H9 (cell line): ENCODE data around the gene JSRP1. TPM values are rescaled to one million over a fixed set of nuclear protein-coding genes. Genes with fewer than 3 reads are reported as not detected.
A peak's percentile ranks its signal among the peaks of the same experiment; 100 is the strongest.

Source experiments
- DNase-seq: peaks from one replicate; pipeline ENCODE4 v3.0.0-alpha.2; 2017
- H2AFZ ChIP-seq: one replicate; pipeline ENCODE4 v1.6.1; 2013; ENCODE audit warnings: mild to moderate bottlenecking, low read length, control low read depth, moderate library complexity
- H2AK5ac ChIP-seq: 2 replicates; pipeline ENCODE4 v1.6.1; 2013; ENCODE audit warnings: low read length, control low read depth, mixed read lengths; ENCODE audit not compliant: insufficient read length
- H2BK120ac ChIP-seq: one replicate; pipeline ENCODE4 v1.6.1; 2013; ENCODE audit warnings: low read depth, mild to moderate bottlenecking, low read length, control low read depth, inconsistent platforms; ENCODE audit not compliant: poor library complexity, severe bottlenecking
- H2BK12ac ChIP-seq: 2 replicates; pipeline ENCODE4 v1.6.1; 2013; ENCODE audit warnings: low read length, control low read depth, mixed read lengths, low read depth; ENCODE audit not compliant: insufficient read length
- H2BK15ac ChIP-seq: 2 replicates; pipeline ENCODE4 v1.6.1; 2013; ENCODE audit warnings: low read depth, low read length, control low read depth
- H2BK20ac ChIP-seq: one replicate; pipeline ENCODE4 v1.6.1; 2013; ENCODE audit warnings: low read depth, mild to moderate bottlenecking, low read length, control low read depth, inconsistent platforms; ENCODE audit not compliant: poor library complexity, severe bottlenecking
- H2BK5ac ChIP-seq: 2 replicates; pipeline ENCODE4 v1.6.1; 2013; ENCODE audit warnings: low read length, control low read depth, mixed read lengths; ENCODE audit not compliant: insufficient read length
- H3K14ac ChIP-seq: 2 replicates; pipeline ENCODE4 v1.6.1; 2013; ENCODE audit warnings: low read length, control low read depth; ENCODE audit not compliant: insufficient read depth
- H3K18ac ChIP-seq: 2 replicates; pipeline ENCODE4 v1.6.1; 2013; ENCODE audit warnings: low read depth, mild to moderate bottlenecking, mixed read lengths, low read length, control low read depth; ENCODE audit not compliant: insufficient read length
- H3K23ac ChIP-seq: 2 replicates; pipeline ENCODE4 v1.6.1; 2013; ENCODE audit warnings: low read length, control low read depth, mixed read lengths, low read depth; ENCODE audit not compliant: insufficient read length
- H3K23me2 ChIP-seq: 2 replicates; pipeline ENCODE4 v1.6.1; 2013; ENCODE audit warnings: low read depth, mild to moderate bottlenecking, mixed read lengths, low read length, control low read depth; ENCODE audit not compliant: insufficient read length, poor library complexity, severe bottlenecking
- H3K27ac ChIP-seq: 2 replicates; pipeline ENCODE4 v1.5.1; 2013; ENCODE audit warnings: low read length, control low read depth, mixed read lengths, low read depth; ENCODE audit not compliant: insufficient read length
- H3K27me3 ChIP-seq: 2 replicates; pipeline ENCODE4 v1.6.1; 2013; ENCODE audit warnings: low read length, control low read depth, inconsistent platforms; ENCODE audit not compliant: insufficient read depth
- H3K4ac ChIP-seq: 2 replicates; pipeline ENCODE4 v1.6.1; 2013; ENCODE audit warnings: low read depth, mild to moderate bottlenecking, control low read depth, inconsistent platforms, low read length, moderate library complexity
- H3K4me1 ChIP-seq: 2 replicates; pipeline ENCODE4 v1.6.1; 2013; ENCODE audit warnings: low read length, control low read depth, inconsistent platforms; ENCODE audit not compliant: insufficient read depth
- H3K4me2 ChIP-seq: 2 replicates; pipeline ENCODE4 v1.6.1; 2013; ENCODE audit warnings: low read length, control low read depth, mixed read lengths; ENCODE audit not compliant: insufficient read length, insufficient read depth
- H3K56ac ChIP-seq: 2 replicates; pipeline ENCODE4 v1.6.1; 2013; ENCODE audit warnings: low read depth, mild to moderate bottlenecking, mixed read lengths, low read length, control low read depth; ENCODE audit not compliant: insufficient read length
- H3K79me1 ChIP-seq: 2 replicates; pipeline ENCODE4 v1.6.1; 2013; ENCODE audit warnings: low read depth, mild to moderate bottlenecking, moderate library complexity, low read length, control low read depth, inconsistent platforms; ENCODE audit not compliant: insufficient read depth, poor library complexity, severe bottlenecking
- H3K79me2 ChIP-seq: 2 replicates; pipeline ENCODE4 v1.6.1; 2013; ENCODE audit warnings: low read length, control low read depth, inconsistent platforms; ENCODE audit not compliant: insufficient read depth
- H3K9ac ChIP-seq: 2 replicates; pipeline ENCODE4 v1.6.1; 2013; ENCODE audit warnings: low read length, control low read depth, mixed read lengths; ENCODE audit not compliant: insufficient read length; ENCODE audit errors: extremely low read depth
- H3K9me3 ChIP-seq: one replicate; pipeline ENCODE4 v1.6.1; 2013; ENCODE audit warnings: low read depth, low read length, inconsistent platforms; ENCODE audit not compliant: control insufficient read depth
- H3T11ph ChIP-seq: one replicate; pipeline ENCODE4 v1.6.1; 2013; ENCODE audit warnings: mild to moderate bottlenecking, low read length, control low read depth, inconsistent platforms
- H4K20me1 ChIP-seq: one replicate; pipeline ENCODE4 v1.6.1; 2013; ENCODE audit not compliant: control insufficient read depth, insufficient read length, insufficient read depth
- H4K5ac ChIP-seq: 2 replicates; pipeline ENCODE4 v1.6.1; 2013; ENCODE audit warnings: low read depth, mild to moderate bottlenecking, mixed read lengths, low read length, control low read depth; ENCODE audit not compliant: insufficient read length
- H4K8ac ChIP-seq: replicated peaks from 2 replicates; pipeline ENCODE4 v1.6.1; 2013; ENCODE audit warnings: low read length, control low read depth, mixed read lengths, low read depth; ENCODE audit not compliant: insufficient read length
- H4K91ac ChIP-seq: 2 replicates; pipeline ENCODE4 v1.6.1; 2013; ENCODE audit warnings: low read depth, mild to moderate bottlenecking, moderate library complexity, mixed read lengths, low read length, control low read depth; ENCODE audit not compliant: insufficient read length
- H3K27ac Mint-ChIP-seq, 3 experiments: 2 replicates in 2 of 3; 3 replicates in 1 of 3; pipeline ENCODE4 v1.8.0; 2020 to 2021; ENCODE audit warnings: mixed read lengths in 3 of 3, mild to moderate bottlenecking in 1 of 3, moderate library complexity in 1 of 3
- H3K27me3 Mint-ChIP-seq: 2 replicates; pipeline ENCODE4 v1.8.0; 2021; ENCODE audit warnings: low read depth, mild to moderate bottlenecking, moderate library complexity, mixed read lengths
- H3K36me3 Mint-ChIP-seq, 3 experiments: 2 replicates in 2 of 3; 3 replicates in 1 of 3; pipeline ENCODE4 v1.8.0; 2020 to 2021; ENCODE audit warnings: low read depth in 3 of 3, mixed read lengths in 3 of 3; ENCODE audit not compliant: insufficient read depth in 1 of 3
- H3K4me1 Mint-ChIP-seq, 2 experiments: 2 replicates each; pipeline ENCODE4 v1.8.0; 2020; ENCODE audit warnings: mixed read lengths in 2 of 2
- H3K4me3 Mint-ChIP-seq, 2 experiments: 2 replicates in 1 of 2; 3 replicates in 1 of 2; pipeline ENCODE4 v1.8.0; 2020 to 2021; ENCODE audit warnings: mild to moderate bottlenecking in 2 of 2, mixed read lengths in 2 of 2, moderate library complexity in 1 of 2
- H3K9me3 Mint-ChIP-seq, 2 experiments: 2 replicates in 1 of 2; 3 replicates in 1 of 2; pipeline ENCODE4 v1.8.0; 2020; ENCODE audit warnings: mild to moderate bottlenecking in 2 of 2, mixed read lengths in 2 of 2, moderate library complexity in 1 of 2
- CTCF ChIP-seq: fragments of 200-600 bp; sonication (generic); conservative IDR thresholded peaks from 3 replicates; pipeline ENCODE4 v1.8.0; 2021; ENCODE audit warnings: antibody characterized with exemption, mild to moderate bottlenecking
- WGBS: extraction: QIAGEN DNeasy Blood & Tissue Kit; methylation state at CpG from one replicate; pipeline ENCODE4 v1.1.7; 2013; ENCODE audit warnings: missing lambda C conversion rate, low lambda C conversion rate, mixed read lengths; ENCODE audit not compliant: insufficient read length; ENCODE audit errors: extremely low coverage; 5-methylcytosine and 5-hydroxymethylcytosine counted together
- total RNA-seq: library from RNA; stranded (reverse); gene quantifications from 2 replicates; pipeline ENCODE4 v1.2.1, GENCODE V29; 2021

Gene JSRP1
- total RNA-seq, 1 experiment from 2014 or later = 0.90 TPM

GRCh38 chr19:2271234-2272103, 15.3 kb upstream of the JSRP1 start:
- Mint-ChIP-seq H3K27me3 (peaks cover 6% of the 10 kb centered on the region; the same call in 1 of the 2 replicates), H3K4me1 (peaks cover 22 to 33% of the 10 kb centered on the region in 2 experiments), H3K9me3 (no peaks in the 10 kb centered on the region; a peak in 3 of 5 replicates), H3K4me3 (peak overlapping the region; percentile 91 to 97), H3K36me3 (peaks cover 21 to 42% (median 28%) of the 10 kb centered on the region in 3 experiments), H3K27ac (peak overlapping the region; percentile 89 to 97 (median 94); a peak in 6 of 7 replicates)
- Histone ChIP-seq H3K4me1 (0 out of 2 replicates have a peak, but pooled peaks cover 2% of the 10 kb centered on the region), H3T11ph (no peak overlapping the region), H3K23me2 (peaks cover 4% of the 10 kb centered on the region), H2BK12ac (no peak overlapping the region), H3K4ac (no peak overlapping the region), H3K14ac (no peak overlapping the region; the same call in 1 of the 2 replicates), H2BK5ac (no peak overlapping the region), H3K18ac (no peak overlapping the region), H2BK120ac (no peak overlapping the region), H4K5ac (no peak overlapping the region), H2AK5ac (no peak overlapping the region), H3K23ac (no peak overlapping the region), H4K20me1 (peaks cover 2% of the 10 kb centered on the region), H2BK15ac (no peak overlapping the region), H3K27me3 (no peaks in the 10 kb centered on the region), H3K9ac (peak overlapping the region; percentile 70), H3K79me2 (peaks cover 24% of the 10 kb centered on the region; the same call in 1 of the 2 replicates), H3K79me1 (no peaks in the 10 kb centered on the region), H3K56ac (no peak overlapping the region), H3K4me2 (peak overlapping the region; percentile 61), H2AFZ (no peak overlapping the region), H2BK20ac (no peak overlapping the region), H4K91ac (no peak overlapping the region), H3K27ac (no peak overlapping the region), H4K8ac (no peak overlapping the region), H3K9me3 (no peaks in the 10 kb centered on the region)
- WGBS = no CpG with 5 or more reads among the region's 43 CpGs
- DNase-seq = peak; percentile 34
- TF ChIP-seq CTCF = no peak
